DMS53 treated with DMSO at 0.1 percent for 48 hours (cell line): Measurements from ENCODE around the gene PEX11G.
A peak's percentile ranks its signal among the peaks of the same experiment; 100 is the strongest.

Experiments
- DNase-seq: peaks from one replicate; lab custom pipeline; 2025; ENCODE audit not compliant: unreplicated experiment; lab: John Stamatoyannopoulos, UW

Gene PEX11G

GRCh38 chr19:7500811-7501450 is 12.1 kb upstream of the PEX11G start:
- peak; percentile 58 for DNase-seq

GRCh38 chr19:7497292-7497691 is 8.5 kb upstream of the PEX11G start:
- DNase-seq, result no peak

GRCh38 chr19:7494416-7495098 is 5.7 kb upstream of the PEX11G start:
- DNase-seq, result no peak

GRCh38 chr19:7492558-7492957 is 3.7 kb upstream of the PEX11G start:
- no peak for DNase-seq

- no peak for DNase-seq
Observed at GRCh38 chr19:7492142-7492541, 3.3 kb upstream of the PEX11G start.

- DNase-seq, result no peak
Observed at GRCh38 chr19:7489609-7490044, 792 bp upstream of the PEX11G start.

- DNase-seq, result no peak
Observed at GRCh38 chr19:7486923-7487322, 1.9 kb downstream of the PEX11G start.

GRCh38 chr19:7483720-7484201 is 5.1 kb downstream of the PEX11G start:
- DNase-seq, result no peak

- DNase-seq, result no peak
Observed at GRCh38 chr19:7482584-7483439, 6.0 kb downstream of the PEX11G start.

- DNase-seq, result no peak
Observed at GRCh38 chr19:7480970-7481255, 7.9 kb downstream of the PEX11G start.

GRCh38 chr19:7480222-7480969 is 8.4 kb downstream of the PEX11G start:
- no peak for DNase-seq

GRCh38 chr19:7478843-7479227 is 10.0 kb downstream of the PEX11G start:
- DNase-seq, result no peak

- DNase-seq, result no peak
Observed at GRCh38 chr19:7478173-7478842, 10.5 kb downstream of the PEX11G start.

GRCh38 chr19:7477758-7478157 is 11.1 kb downstream of the PEX11G start:
- DNase-seq, result no peak

- no peak for DNase-seq
Observed at GRCh38 chr19:7476777-7477494, 11.9 kb downstream of the PEX11G start.

GRCh38 chr19:7476241-7476640 is 12.6 kb downstream of the PEX11G start:
- no peak for DNase-seq

GRCh38 chr19:7475665-7476064 is 13.2 kb downstream of the PEX11G start:
- DNase-seq, result no peak

- no peak for DNase-seq
Observed at GRCh38 chr19:7471696-7472615, 16.9 kb downstream of the PEX11G start.
